ENCODE measurements around the gene SPATA31E1. TPM values are rescaled to one million over a fixed set of nuclear protein-coding genes. Genes with fewer than 3 reads are reported as not detected.

Gene SPATA31E1
- total RNA-seq, 1 donor from 2014 or later = not detected

- ATAC-seq (no peak), DNase-seq (peak; percentile 52)
- H3K9me3 ChIP-seq = no peaks in the 10 kb centered on the region
- H3K27me3 ChIP-seq = no peaks in the 10 kb centered on the region
- TF ChIP-seq CTCF (IDR thresholded peaks at IDR 0.05) = no peak
- intact Hi-C loops (cut with DNase I) = no loop called here
- no peaks in the 10 kb centered on the region for H3K36me3 ChIP-seq
- no peak overlapping the region for H3K27ac ChIP-seq
- H3K4me3 ChIP-seq = no peak overlapping the region
- no peaks in the 10 kb centered on the region for H3K4me1 ChIP-seq
Observed at GRCh38 chr9:87869082-87869481, 13.6 kb upstream of the SPATA31E1 start.

- no peaks in the 10 kb centered on the region for H3K4me1 ChIP-seq
- intact Hi-C loops (cut with DNase I) = no loop called here
- no peak overlapping the region for H3K4me3 ChIP-seq
Observed at GRCh38 chr9:87871425-87872078, 11.1 kb upstream of the SPATA31E1 start.

GRCh38 chr9:87872079-87872624 lies 10.5 kb upstream of the SPATA31E1 start:
- no peak for TF ChIP-seq CTCF (IDR thresholded peaks at IDR 0.05)
- ATAC-seq (no peak), DNase-seq (no peak)
- intact Hi-C loops (cut with DNase I) = no loop called here
- no peak overlapping the region for H3K4me3 ChIP-seq
- no peaks in the 10 kb centered on the region for H3K9me3 ChIP-seq
- H3K4me1 ChIP-seq = no peaks in the 10 kb centered on the region
- H3K27ac ChIP-seq = no peak overlapping the region
- H3K27me3 ChIP-seq = no peaks in the 10 kb centered on the region
- H3K36me3 ChIP-seq = no peaks in the 10 kb centered on the region

More at GRCh38 chr9:87871425-87872078, 11.1 kb upstream of the SPATA31E1 start:
- Histone ChIP-seq H3K9me3 (no peaks in the 10 kb centered on the region), H3K36me3 (no peaks in the 10 kb centered on the region), H3K27ac (no peak overlapping the region), H3K27me3 (no peaks in the 10 kb centered on the region)
- ATAC-seq (no peak), DNase-seq (no peak)
- no peak for TF ChIP-seq CTCF (IDR thresholded peaks at IDR 0.05)

GRCh38 chr9:87873607-87874303 lies 8.9 kb upstream of the SPATA31E1 start:
- Histone ChIP-seq H3K4me1 (no peaks in the 10 kb centered on the region), H3K36me3 (no peaks in the 10 kb centered on the region), H3K27me3 (no peaks in the 10 kb centered on the region), H3K4me3 (no peak overlapping the region), H3K27ac (no peak overlapping the region), H3K9me3 (no peaks in the 10 kb centered on the region)
- TF ChIP-seq CTCF (IDR thresholded peaks at IDR 0.05) = no peak
- ATAC-seq (no peak), DNase-seq (no peak)
- intact Hi-C loops (cut with DNase I) = no loop called here

- Histone ChIP-seq H3K27ac (no peak overlapping the region), H3K27me3 (no peaks in the 10 kb centered on the region), H3K4me3 (no peak overlapping the region), H3K36me3 (no peaks in the 10 kb centered on the region), H3K4me1 (no peaks in the 10 kb centered on the region), H3K9me3 (no peaks in the 10 kb centered on the region)
- no peak for TF ChIP-seq CTCF (IDR thresholded peaks at IDR 0.05)
- intact Hi-C loops (cut with DNase I) = no loop called here
- DNase-seq = no peak
- no peak for ATAC-seq
Observed at GRCh38 chr9:87874304-87874623, 8.4 kb upstream of the SPATA31E1 start.

All from upper lobe of right lung (tissue), 1 donor.